Testis (tissue), 3 donors: ENCODE measurements around the gene GALNT5. TPM values are rescaled to one million over a fixed set of nuclear protein-coding genes. Genes with fewer than 3 reads are reported as not detected.

Experiments
- DNase-seq: peaks from one replicate; pipeline ENCODE4 v3.0.0-alpha.2; 2019
- H3K27ac ChIP-seq, 2 donors: fragments of 200-600 bp; sonication (generic); one replicate each; pipeline ENCODE4 v1.5.1; 2019
- H3K27me3 ChIP-seq: fragments of 200-600 bp; sonication (generic); one replicate; pipeline ENCODE4 v1.5.1; 2019
- H3K36me3 ChIP-seq: fragments of 200-600 bp; sonication (generic); one replicate; pipeline ENCODE4 v1.5.1; 2017; ENCODE audit warnings: low read depth; ENCODE audit errors: missing control alignments
- H3K4me1 ChIP-seq: fragments of 200-600 bp; sonication (generic); one replicate; pipeline ENCODE4 v1.5.1; 2019
- H3K4me3 ChIP-seq, 2 donors: fragments of 200-600 bp; sonication (generic); one replicate each; pipeline ENCODE4 v1.5.1; 2017 to 2019
- H3K9me3 ChIP-seq: fragments of 200-600 bp; sonication (generic); one replicate; pipeline ENCODE4 v1.5.1; 2017
- POLR2A ChIP-seq: fragments of 450-650 bp; IDR thresholded peaks from one replicate; pipeline ENCODE4 v1.6.1; 2017; ENCODE audit warnings: antibody characterized with exemption, mild to moderate bottlenecking, moderate library complexity
- WGBS, 2 donors: methylation state at CpG; one replicate each; pipeline ENCODE4 v1.1.5; 2018; 5-methylcytosine and 5-hydroxymethylcytosine counted together
- intact Hi-C: fragments of 100-400 bp; cut with DNase I; formaldehyde crosslinking; loops from one replicate; pipeline ENCODE4 v1.15.1; 2023; ENCODE audit warnings: low total_unique reads
- polyA plus RNA-seq: library from polyadenylated mRNA; stranded (reverse); fragments of 350-450 nt; fragmentation: Illumina TruSeq; extraction: RNeasy Lipid Tissue Mini Kit (QIAGEN cat#74804); gene quantifications from one replicate; pipeline ENCODE4 v1.2.3, GENCODE V29; 2014; ENCODE audit warnings: low read depth, low replicate concordance; ENCODE audit not compliant: insufficient read depth
- total RNA-seq, 2 donors: library from RNA; depleted of rRNA; stranded (reverse); fragments of >200 nt; gene quantifications; one replicate each; pipeline ENCODE4 v1.2.3, GENCODE V29; 2016
- TF ChIP-seq, protein P1 (sequence below), 3 experiments: fragments of 450-650 bp in 2 of 3; fragments of 200-600 bp in 1 of 3; sonication (generic) in 1 of 3; IDR thresholded peaks; one replicate each; pipeline ENCODE4 v1.5.1; 2016 to 2019; ENCODE audit warnings: antibody characterized with exemption in 3 of 3, mild to moderate bottlenecking in 2 of 3, moderate library complexity in 1 of 3

GALNT5 gene
- total and polyA plus RNA-seq, 3 donors from 2014 or later, result 0.06 to 0.45 (median 0.08) TPM

DNA sequence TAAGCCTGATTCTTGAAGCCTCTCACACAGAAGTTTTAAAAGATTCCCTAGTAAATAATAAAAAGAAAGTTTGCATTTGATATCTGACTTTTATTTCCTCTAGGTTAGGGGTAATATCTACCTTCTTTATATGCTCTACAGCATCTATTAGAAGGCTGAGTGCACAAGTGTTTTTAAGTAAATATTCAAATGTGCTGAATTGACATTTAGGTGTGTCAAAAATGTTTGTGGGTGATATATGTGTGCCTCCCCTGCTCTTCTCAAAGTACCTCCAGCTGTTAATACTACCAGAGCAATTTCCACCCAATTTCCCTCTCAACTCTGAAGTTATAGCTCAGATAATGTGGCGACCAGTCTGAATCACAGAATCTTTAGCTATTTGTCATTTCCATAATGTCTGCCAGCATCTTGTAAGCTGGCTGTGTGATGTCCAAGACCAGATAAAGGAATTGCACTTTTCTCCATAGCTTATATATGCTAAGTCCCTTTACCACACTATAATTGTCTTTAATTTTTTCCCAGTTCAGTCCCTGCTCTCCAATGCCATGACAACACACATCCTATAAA, 92.5 kb downstream of the GALNT5 start:
- DNase-seq, result no peak
- Histone ChIP-seq H3K4me1 (no peaks in the 10 kb centered on the region), H3K27me3 (no peaks in the 10 kb centered on the region), H3K9me3 (no peaks in the 10 kb centered on the region), H3K4me3 (no peak overlapping the region), H3K36me3 (no peaks in the 10 kb centered on the region), H3K27ac (no peak overlapping the region)
- TF ChIP-seq, protein P1, sequence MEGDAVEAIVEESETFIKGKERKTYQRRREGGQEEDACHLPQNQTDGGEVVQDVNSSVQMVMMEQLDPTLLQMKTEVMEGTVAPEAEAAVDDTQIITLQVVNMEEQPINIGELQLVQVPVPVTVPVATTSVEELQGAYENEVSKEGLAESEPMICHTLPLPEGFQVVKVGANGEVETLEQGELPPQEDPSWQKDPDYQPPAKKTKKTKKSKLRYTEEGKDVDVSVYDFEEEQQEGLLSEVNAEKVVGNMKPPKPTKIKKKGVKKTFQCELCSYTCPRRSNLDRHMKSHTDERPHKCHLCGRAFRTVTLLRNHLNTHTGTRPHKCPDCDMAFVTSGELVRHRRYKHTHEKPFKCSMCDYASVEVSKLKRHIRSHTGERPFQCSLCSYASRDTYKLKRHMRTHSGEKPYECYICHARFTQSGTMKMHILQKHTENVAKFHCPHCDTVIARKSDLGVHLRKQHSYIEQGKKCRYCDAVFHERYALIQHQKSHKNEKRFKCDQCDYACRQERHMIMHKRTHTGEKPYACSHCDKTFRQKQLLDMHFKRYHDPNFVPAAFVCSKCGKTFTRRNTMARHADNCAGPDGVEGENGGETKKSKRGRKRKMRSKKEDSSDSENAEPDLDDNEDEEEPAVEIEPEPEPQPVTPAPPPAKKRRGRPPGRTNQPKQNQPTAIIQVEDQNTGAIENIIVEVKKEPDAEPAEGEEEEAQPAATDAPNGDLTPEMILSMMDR (IDR thresholded peaks at IDR 0.05), result no peak
- TF ChIP-seq POLR2A, result no peak
- WGBS, 2 donors, result 57 to 71% methylated on average over 1 of the region's 1 CpG
- intact Hi-C loops, result no loop called here

DNA sequence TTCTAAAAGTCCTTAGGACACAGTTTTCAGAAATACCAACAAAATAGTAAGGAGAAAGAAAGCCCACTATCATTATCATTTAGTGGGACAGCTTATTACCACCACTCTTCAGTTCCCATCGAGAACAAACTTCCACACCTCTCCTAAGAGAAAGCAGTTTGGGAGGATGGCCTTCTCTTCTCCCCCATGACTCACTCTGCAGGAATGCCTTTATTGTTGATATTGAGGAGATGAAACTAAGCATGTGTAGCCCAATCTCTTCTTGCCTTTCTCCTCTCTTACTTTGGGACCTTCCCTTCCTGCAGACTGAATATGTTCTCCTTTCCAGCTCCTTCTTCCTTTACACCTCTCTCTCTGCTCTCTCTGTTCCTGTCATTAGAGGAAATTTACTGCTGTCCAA, 98.1 kb downstream of the GALNT5 start:
- 50 to 51% methylated on average over 1 of the region's 1 CpG for WGBS, 2 donors
- no peaks in the 10 kb centered on the region for H3K9me3 ChIP-seq
- no peak overlapping the region for H3K4me3 ChIP-seq
- no peaks in the 10 kb centered on the region for H3K36me3 ChIP-seq
- TF ChIP-seq POLR2A, result no peak
- TF ChIP-seq, protein P1 (IDR thresholded peaks at IDR 0.05), result no peak
- intact Hi-C loops, result no loop called here
- no peak overlapping the region for H3K27ac ChIP-seq
- H3K27me3 ChIP-seq, result no peaks in the 10 kb centered on the region
- no peak for DNase-seq
- H3K4me1 ChIP-seq, result no peaks in the 10 kb centered on the region

GRCh38 chr2:157359628-157360027, 102.1 kb downstream of the GALNT5 start:
- TF ChIP-seq POLR2A, result no peak
- TF ChIP-seq, protein P1 (IDR thresholded peaks at IDR 0.05), result no peak
- no peak overlapping the region for H3K4me3 ChIP-seq
- H3K27ac ChIP-seq, result no peak overlapping the region
- H3K4me1 ChIP-seq, result no peaks in the 10 kb centered on the region
- no peak for DNase-seq
- H3K36me3 ChIP-seq, result no peaks in the 10 kb centered on the region
- H3K27me3 ChIP-seq, result no peaks in the 10 kb centered on the region
- H3K9me3 ChIP-seq, result no peaks in the 10 kb centered on the region
- intact Hi-C loops, result no loop called here
- 94% methylated on average over 2 of the region's 2 CpGs for WGBS, 2 donors

DNA sequence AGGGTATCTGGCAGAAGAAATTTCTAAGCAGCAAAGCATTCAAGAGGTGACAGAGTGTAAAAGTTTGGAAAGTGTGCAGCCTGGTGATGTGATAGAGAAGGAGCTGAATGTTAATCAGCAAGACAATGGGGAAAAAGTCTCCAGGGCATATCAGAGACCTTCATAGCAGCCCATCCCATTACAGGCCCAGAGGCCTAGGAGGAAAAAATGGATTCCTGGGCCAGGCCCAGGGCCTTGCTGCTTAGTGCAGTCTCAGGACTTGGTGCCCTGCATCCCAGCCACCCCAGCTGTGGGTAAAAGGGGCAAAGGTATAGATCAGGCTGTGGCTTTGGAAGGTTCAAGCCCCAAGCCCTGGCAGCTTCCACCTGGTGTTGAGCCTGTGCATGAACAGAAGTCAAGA, 104.0 kb downstream of the GALNT5 start:
- no peak overlapping the region for H3K4me3 ChIP-seq

DNA sequence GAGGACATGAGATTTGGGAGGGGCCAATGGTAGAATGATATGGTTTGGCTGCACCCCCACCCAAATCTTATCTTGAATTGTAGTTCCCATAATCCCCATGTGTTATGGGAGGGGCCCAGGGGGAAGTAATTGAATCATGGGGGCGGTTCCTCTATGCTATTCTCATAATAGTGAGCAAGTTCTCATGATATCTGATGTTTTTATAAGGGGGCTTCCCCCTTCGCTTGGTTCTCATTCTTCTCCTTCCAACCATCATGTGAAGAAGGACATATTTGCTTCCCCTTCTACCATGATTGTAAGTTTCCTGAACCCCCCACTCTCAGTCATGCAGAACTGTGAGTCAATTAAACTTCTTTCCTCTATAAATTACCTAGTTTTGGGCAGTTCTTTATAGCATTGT, 105.1 kb downstream of the GALNT5 start:
- Histone ChIP-seq H3K27ac (no peak overlapping the region), H3K36me3 (no peaks in the 10 kb centered on the region), H3K27me3 (no peaks in the 10 kb centered on the region), H3K9me3 (no peaks in the 10 kb centered on the region), H3K4me3 (no peak overlapping the region), H3K4me1 (no peaks in the 10 kb centered on the region)
- TF ChIP-seq, protein P1 (IDR thresholded peaks at IDR 0.05), result no peak
- TF ChIP-seq POLR2A, result no peak
- intact Hi-C loops, result no loop called here
- 93 to 97% methylated on average over 2 of the region's 2 CpGs for WGBS, 2 donors
- no peak for DNase-seq

More for the DNA sequence above, 104.0 kb downstream of the GALNT5 start:
- intact Hi-C loops, result no loop called here
- Histone ChIP-seq H3K4me1 (no peaks in the 10 kb centered on the region), H3K9me3 (no peaks in the 10 kb centered on the region), H3K27me3 (no peaks in the 10 kb centered on the region), H3K36me3 (no peaks in the 10 kb centered on the region), H3K27ac (no peak overlapping the region)
- no peak for TF ChIP-seq POLR2A
- TF ChIP-seq, protein P1 (IDR thresholded peaks at IDR 0.05), result no peak
- no peak for DNase-seq
